ENCODE measurements around the gene ITPR1. TPM values are rescaled to one million over a fixed set of nuclear protein-coding genes. Genes with fewer than 3 reads are reported as not detected.

ITPR1 gene
- total RNA-seq, 1 donor from 2014 or later = 59.7 TPM

DNA sequence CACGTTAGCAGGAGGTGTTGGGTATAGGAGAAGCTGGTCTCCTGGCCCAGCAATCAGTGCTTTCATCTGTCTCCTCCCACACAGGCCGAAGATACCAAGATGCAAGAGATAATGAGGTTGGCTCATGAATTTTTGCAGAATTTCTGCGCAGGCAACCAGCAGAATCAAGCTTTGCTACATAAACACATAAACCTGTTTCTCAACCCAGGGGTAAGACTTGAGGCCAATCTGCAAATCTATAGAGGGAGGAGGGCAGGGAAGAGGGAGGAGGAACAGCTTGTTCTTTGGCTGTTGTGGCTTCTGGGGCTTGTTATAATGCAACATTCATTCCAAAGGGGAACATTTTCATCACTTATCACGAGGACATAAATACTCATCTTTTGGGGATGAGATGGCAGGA lies 195.3 kb downstream of the ITPR1 start:
- DNase-seq = no peak

DNA sequence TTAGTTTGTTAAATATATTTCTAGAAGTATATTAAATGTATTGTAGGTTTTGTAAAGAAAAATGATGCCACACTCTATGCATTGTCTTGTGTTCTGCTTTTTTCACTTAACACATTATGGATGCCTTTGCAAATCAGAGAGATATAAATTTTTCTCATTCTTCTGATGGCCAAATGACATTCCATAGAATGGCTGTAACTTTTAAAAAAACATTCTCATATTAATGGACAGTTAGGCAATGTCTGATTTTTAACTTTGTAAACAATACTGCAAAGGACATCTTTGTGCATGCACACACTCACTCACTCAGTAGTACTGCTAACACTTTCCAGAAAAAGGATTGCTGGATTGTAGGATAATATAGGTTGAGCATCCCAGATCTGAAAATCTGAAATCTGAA lies 195.9 kb downstream of the ITPR1 start:
- DNase-seq = no peak

GRCh38 chr3:4690277-4690676 lies 197.1 kb downstream of the ITPR1 start:
- no peak for DNase-seq

GRCh38 chr3:4693620-4694019 lies 200.5 kb downstream of the ITPR1 start:
- DNase-seq = no peak

- no peak for DNase-seq
Measured at GRCh38 chr3:4695846-4696245, 202.7 kb downstream of the ITPR1 start.

- DNase-seq = no peak
Measured at GRCh38 chr3:4696266-4696665, 203.1 kb downstream of the ITPR1 start.

DNA sequence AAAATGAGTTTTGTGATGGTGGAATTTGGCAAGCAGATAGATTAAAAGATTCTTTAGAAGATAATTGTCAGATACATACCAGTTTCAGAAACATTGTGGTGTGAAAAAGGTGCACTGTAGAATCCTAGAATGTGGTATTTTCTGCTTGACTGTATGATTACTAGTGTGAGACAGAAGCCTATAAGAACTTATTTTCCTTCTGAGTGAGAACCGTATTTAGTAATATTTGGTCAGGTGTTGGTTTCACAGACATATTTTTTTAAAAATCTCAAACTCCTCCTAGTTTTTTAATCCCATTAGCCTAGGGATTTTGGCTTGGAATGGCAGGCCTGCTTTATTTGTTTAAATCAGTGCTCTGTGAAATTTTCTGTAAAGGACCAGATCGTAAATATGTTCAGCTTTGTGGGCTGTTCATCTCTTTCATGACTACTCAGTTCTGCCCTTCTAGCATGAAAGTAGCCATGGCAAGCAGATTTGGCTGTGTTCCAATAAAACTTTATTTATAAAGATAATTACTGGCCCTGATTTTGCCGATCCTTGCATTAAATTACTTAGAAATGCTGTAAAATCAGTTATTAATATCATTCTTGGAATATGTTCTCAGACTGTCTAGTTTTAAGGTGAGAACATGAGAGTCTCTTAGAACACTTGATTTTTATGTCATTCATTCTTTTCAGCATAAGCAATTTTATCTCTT lies 205.1 kb downstream of the ITPR1 start:
- no peak for DNase-seq

- peak; percentile 72 for DNase-seq
Measured at GRCh38 chr3:4703054-4703480, 209.9 kb downstream of the ITPR1 start.

DNA sequence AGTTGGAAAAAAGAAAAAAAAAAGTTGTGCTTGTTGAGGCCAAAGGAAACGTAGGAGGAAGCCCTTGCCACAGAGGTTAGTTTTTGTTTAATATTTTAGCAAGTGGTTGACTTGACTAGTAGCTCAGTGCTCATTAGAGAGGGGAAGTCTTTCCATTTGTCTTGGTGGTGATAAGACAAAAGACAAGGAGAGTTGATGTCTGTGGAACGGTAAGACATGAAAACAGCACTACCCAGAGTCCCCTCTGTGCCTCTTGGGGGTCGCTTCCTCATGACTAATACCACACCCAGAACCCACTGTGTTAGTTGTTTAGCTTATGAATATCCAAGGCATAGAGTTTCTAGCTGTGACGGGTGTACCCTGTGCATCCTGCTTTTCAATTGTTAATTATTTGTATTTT lies 211.4 kb downstream of the ITPR1 start:
- DNase-seq = no peak

- DNase-seq = no peak
Measured at GRCh38 chr3:4707324-4707723, 214.2 kb downstream of the ITPR1 start.

- peak; percentile 61 for DNase-seq
Measured at GRCh38 chr3:4708230-4708629, 215.1 kb downstream of the ITPR1 start.

DNA sequence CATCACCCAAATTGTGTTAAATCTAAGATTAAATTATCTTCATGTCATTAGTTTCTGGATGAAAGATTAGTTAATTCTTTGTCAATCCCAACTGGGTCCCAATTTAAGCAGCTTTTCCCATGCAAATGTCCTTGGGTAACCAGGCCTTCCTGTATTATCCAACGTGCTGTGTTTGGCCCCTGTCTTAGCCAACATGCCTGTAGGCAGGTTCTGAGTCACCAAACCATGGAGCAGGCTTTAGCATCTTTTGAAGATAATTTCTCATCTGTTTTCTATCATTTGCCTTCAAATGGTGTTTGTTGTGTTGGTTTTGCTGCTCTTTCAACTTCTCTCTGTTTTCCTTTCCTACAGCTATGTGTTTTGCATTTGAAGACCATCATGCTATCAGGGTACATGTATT lies 216.2 kb downstream of the ITPR1 start:
- DNase-seq = no peak

DNA sequence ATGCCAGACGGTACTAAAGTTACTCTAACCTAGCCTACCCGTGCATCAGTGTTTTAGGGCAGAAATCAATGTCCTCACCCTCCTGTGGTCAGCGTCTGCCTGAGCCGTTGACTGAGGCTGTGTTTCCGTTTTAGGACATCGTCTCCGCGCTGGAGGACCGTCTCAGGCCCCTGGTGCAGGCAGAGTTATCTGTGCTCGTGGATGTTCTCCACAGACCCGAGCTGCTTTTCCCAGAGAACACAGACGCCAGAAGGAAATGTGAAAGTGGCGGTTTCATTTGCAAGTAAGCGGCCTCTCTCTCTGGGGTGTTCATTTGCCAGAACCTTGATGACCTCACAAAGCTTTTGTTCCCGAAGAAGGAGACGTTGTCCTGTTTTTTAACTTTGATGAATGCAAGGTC lies 217.0 kb downstream of the ITPR1 start:
- no peak for DNase-seq

DNA sequence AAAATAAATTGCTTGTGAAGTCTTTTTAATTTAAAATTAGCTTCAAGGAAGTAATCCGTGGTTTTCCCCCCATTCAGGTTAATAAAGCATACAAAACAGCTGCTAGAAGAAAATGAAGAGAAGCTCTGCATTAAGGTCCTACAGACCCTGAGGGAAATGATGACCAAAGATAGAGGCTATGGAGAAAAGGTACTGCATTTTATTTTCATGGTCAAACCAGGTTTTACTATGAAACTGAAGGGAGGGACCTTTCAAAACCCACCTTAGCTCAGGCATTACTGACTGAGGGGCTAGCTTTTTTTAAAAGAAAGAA lies 218.5 kb downstream of the ITPR1 start:
- no peak for DNase-seq

DNA sequence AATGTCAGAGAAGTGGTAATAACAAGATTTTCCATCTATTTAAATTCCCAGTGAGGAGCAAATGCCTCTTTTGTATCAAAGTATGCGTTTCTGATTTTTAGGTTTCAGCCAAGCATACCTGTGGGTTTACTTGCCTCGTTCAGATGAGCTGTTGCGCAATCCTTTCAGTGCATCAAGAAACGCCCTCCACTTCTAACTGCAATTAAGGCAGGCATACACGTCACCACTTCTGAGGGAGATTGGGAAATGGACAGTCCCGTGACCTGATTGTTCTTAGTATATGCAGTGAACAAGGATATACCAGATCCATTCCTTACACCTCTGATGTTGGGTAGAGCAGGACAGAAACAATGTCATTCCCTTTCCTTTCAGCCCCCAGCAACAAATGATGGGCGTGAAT lies 219.0 kb downstream of the ITPR1 start:
- DNase-seq = no peak

DNA sequence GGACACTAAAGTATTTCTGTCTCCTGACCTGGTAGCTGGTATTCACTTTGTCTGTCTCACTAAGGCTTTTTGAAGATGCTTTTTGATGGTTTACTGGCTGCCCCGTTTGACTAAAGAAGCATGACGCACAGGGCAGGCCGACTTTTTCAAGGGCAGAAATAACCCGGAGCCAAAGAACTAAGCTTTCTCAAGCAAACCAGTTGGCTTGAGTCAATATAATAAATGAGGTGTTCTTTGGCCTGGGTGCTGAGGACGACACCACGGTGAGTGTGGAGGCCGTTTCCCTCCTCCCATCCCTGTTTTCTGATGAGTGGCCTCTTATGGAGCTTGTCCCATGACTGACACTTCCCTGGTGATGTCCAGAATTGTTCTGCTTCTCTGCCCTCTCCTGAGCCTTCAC lies 220.9 kb downstream of the ITPR1 start:
- no peak for DNase-seq

DNA sequence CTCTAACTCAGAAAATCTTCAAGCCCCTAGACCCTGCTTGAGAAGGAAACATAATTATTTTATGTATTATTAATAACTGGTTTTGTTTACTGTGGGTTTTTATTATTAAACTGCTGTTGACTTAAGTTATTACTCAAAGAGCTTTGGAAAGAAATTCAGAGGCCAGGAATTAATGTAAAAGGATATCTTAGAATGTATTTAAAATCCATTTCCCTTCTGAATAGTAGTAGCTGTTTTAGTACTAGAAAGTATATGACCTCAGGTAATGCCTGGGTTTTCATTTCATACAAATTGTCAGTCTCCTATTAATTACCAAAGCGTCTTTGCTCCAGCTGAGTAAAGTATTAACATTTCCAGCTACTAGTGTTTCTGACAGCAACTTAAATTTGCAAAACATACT lies 223.1 kb downstream of the ITPR1 start:
- DNase-seq = no peak

- DNase-seq = no peak
Measured at GRCh38 chr3:4716706-4717362, 223.7 kb downstream of the ITPR1 start.

- no peak for DNase-seq
Measured at GRCh38 chr3:4717363-4717740, 224.2 kb downstream of the ITPR1 start.

- DNase-seq = no peak
Measured at GRCh38 chr3:4718179-4718736, 225.1 kb downstream of the ITPR1 start.

- no peak for DNase-seq
Measured at GRCh38 chr3:4719046-4719501, 225.9 kb downstream of the ITPR1 start.

DNA sequence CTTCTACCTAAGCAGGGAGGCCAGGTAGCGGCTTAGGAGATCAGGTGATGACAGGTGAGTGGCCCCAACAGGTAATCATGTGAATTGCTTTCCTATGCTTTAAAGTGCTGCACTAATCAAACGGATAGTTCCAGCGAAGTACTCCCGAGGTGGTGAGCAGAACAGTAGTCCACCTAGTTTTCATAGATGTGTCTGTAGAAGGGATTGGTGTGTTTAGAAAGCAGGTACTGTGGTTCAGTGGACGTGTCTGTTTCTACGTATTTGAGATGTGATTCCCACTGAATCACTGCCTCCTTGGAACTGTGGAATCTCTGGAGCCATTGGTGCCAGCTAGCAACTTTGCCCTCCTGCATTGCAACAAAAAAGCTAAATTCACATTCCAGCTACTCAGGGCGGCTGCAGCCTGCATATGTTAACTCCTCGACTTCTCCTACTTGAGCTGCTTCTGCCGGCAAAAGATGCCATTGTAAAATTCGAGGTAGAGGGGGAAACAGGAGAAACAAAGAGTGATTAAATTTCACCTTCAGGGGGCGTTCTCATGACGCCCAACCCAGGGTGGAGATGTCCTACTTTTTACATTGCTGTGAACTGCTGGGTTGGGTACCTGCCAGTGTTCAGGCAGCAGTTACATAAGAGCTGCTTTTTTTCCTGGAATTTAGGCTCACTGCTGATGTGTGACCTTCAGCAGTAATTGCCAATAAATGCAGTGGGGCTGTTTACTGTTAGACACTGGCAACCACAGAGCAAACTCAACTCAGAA lies 227.3 kb downstream of the ITPR1 start:
- DNase-seq = peak; percentile 79

DNA sequence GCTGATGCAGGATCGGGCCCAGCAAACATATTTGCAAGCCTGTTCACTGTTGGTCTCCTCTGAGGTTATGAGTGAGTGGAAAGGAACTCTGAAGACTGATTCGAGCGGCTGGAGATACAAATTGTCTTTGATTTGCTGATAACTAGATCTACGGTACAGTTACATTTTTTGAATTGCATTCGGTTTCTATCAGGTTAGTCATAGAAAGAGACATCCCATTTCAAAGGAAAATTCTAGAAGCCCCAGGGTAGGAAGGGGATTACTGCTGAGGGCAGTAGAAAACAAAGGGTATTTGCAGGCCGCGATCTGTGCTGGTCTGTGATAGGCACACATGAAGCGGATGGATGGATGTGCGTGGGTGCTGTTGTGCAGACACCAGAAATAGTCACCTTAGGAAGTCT lies 228.4 kb downstream of the ITPR1 start:
- DNase-seq = no peak

GRCh38 chr3:4722103-4722502 lies 229.0 kb downstream of the ITPR1 start:
- DNase-seq = peak; percentile 87

All from dermis blood vessel endothelial cell (primary cell).